NCI-H2107 (cell line): ENCODE measurements around the gene MTMR3.

Experiments
- DNase-seq: peaks from one replicate; lab custom pipeline; 2025; lab: John Stamatoyannopoulos, UW

Gene MTMR3

DNA sequence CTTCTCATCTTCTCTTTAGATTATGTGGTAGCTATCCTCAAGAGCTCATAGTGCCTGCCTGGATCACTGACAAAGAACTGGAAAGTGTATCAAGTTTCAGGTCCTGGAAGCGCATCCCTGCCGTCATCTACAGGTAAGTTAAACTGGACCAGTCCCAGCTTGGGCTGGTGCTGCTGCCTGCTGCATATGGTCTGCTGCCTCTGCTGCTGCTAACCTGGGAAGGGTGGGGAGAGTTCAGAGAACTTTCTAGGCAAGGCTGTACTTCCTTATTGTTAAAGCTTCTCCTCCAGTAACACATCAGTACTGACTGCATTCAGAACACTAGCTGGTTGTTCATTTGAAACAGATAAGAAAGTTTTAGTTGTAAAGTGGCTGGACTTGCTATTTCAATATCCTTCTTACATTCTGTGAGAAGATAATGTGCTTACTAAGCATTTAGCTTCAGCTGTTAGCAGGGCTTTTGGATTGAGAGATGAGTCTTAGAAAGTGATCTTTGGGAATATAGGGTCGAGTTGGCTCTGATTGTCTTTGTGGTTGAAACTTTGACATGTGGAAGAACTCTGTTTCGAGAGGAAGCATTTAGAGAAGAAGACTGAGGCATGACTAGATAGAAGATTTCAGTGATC is 120.0 kb downstream of the MTMR3 start:
- no peak for DNase-seq

DNA sequence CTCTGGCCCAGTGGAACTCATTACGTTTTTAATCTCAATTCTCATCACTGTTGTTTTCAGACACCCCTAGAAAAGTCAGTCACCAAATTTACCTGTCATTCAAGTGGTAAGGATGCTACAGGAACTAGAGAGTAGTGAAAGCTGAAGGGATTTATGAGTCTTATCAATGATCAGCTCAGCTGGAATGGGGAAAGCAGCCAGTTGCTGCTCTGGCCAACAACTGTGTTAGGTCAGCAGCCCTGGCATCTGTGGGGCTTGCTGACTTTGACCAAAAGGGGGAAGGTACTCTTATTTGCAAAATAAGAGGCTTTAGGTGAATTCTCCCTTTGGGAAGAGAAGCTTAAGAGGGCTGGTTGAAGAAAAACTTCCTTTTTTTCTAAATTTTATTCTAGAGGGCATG is 121.1 kb downstream of the MTMR3 start:
- DNase-seq = no peak

DNA sequence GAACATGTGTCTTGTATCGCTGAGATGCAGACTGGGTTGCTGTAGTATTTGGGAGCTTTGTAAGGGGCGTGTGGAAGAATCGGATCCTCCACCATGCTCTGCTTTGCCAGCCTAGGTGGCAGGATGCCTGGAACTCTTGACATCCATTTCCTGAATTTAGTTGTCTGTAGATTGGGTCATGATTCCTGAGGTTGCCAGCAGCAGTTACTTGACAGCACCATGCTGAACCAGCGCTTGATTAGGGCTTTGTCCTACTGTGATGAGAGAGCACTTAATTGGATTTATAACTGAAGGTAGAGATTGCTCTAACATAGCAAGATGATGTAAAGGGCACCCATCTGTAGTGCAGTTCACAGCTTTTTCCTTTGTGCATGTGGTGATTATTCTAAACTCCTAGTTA is 121.7 kb downstream of the MTMR3 start:
- no peak for DNase-seq

DNA sequence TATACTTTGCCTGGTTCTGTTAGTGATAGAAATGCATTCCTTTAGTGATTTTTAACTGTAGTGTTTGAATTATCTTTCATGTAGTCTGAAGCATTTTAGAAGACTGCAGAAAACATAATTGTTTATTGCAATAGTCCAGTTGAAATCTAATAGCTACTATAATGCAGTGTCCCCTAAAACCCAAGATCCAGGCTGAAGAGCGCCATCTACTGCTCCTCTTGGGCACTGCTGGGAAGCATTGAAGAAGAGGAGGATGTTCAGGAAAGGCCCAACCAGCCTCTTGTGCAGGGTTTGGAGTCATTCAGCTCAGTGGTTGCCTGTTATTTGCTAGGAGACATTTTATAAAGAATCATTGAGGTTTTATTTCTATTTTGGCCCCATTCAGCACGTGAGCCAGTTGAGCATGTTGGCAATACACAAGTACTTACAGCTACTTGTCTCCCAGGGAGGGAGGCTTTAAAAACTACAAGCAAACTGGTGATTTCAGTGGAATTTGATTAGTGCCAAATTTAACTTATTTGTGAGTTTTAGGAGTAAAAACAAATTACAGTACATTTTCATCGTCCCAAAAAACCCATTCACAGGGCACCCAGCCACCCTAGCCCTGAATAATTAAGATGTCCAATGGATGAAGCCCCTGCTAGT is 122.4 kb downstream of the MTMR3 start:
- DNase-seq = peak; percentile 24

DNA sequence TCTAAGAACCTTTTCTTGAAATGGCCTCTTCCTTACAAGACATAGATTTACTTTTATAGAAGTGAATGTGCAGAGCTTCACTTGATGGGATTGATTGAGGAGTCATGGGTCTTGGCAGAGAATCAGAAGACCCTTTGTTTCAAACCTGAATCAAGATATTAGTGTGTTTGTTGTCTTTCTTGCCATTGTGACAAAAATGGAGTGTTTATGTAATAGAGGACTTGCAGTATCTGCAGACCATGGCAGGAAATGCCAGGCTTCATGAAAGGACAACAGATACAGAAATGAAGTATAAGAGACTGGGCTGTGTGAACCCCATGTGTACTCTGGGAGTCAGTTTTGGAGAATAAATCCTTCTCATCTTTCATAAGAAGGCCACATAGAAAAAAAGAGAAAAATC is 124.4 kb downstream of the MTMR3 start:
- DNase-seq = no peak

DNA sequence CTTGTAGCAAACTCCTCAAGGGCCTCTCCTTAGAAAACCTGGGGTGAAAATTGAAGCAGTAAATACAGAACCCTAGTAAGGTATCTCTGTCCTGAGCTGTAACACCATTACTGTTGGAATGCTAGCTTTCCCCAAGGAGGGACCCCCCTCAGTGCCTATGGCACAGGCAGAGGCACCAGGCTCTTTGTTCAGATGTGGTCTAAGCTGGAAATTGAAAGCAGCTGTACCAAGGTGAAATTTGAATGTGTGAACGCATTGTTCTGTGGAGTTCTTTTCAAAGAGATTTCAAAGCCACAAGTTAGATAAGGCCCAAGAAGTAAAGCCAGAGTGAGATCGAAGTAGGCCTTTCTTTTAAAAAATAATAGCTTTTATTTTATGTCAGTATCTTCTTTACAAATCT is 125.4 kb downstream of the MTMR3 start:
- DNase-seq = no peak

DNA sequence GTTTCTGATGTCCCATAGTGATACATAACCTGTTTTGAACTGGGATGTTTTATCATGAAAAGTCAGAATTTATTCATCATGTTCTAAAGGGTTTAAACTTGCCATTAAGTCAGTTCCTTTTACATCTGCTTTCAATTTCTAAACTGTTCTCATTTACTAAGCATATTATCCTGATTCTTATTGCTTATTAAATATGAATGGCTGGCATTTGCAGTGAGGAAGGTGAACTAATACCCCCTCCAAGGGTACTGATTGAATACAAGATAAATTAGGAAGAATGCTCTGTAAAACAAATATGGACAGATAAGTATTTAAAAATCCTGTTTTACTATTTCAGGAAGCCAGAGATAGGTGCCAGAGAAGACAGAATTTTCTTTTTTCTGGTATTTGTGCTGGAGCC is 126.5 kb downstream of the MTMR3 start:
- no peak for DNase-seq

DNA sequence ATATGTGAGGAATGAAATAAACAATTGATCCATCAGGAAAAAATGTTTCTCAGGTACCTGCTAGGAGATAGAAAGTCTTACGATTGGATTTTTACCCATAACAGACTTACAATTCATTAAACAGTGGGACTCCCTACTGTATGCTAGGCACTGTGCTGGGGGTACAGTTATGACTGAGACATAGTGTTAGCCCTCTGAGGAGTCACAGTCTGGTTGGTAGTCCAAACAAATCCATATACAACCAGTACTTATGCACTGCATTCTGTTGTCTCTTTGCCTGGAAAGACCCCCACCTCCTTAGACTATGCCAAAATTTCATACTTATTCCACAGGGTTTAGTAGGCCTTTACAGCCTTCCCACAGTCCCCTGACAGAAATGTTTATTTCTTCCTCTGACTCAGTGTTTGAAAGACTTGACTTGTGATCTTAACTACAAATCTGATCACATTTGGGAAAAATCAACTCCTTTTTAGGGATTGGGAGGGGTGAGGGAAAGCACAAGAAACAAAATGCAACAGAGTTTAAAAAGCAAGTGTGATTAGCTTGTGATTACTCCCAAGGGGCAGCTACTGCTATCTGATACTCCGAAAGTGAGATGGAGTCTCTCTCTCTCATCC is 127.9 kb downstream of the MTMR3 start:
- DNase-seq = no peak

DNA sequence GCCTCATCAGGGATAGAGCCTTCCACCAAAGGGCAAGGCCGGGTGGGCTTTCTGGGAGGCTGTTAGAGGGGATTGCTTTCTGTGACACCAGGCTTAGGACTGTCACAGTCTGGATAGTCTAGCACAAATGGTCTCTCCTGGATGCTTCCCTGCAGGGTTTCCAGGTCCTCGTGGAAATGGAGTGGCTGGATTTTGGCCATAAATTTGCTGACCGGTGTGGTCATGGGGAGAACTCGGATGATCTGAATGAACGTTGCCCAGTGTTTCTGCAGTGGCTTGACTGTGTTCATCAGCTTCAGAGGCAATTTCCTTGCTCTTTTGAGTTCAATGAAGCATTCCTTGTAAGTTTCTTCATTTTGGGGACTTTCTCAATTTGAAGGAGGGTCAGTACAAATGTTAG is 130.2 kb downstream of the MTMR3 start:
- no peak for DNase-seq

DNA sequence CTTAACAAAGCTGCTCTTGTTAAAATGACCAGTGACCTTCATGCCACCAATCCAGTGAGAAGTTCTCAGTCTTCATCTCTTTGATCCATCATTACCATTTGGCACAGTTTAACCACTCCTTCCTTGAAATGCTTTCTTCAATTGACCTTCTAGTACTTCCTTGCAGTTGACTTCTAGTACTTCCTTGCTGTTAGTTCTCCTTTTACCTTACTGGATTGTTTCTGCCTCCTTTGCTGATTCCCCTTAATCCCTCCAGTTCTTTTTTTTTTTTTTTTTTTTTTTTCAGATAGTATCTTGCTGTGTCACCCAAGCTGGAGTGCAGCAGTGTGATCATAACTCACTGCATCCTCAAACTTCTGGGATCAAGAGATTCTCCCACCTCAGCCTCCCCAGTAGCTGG is 131.3 kb downstream of the MTMR3 start:
- no peak for DNase-seq

DNA sequence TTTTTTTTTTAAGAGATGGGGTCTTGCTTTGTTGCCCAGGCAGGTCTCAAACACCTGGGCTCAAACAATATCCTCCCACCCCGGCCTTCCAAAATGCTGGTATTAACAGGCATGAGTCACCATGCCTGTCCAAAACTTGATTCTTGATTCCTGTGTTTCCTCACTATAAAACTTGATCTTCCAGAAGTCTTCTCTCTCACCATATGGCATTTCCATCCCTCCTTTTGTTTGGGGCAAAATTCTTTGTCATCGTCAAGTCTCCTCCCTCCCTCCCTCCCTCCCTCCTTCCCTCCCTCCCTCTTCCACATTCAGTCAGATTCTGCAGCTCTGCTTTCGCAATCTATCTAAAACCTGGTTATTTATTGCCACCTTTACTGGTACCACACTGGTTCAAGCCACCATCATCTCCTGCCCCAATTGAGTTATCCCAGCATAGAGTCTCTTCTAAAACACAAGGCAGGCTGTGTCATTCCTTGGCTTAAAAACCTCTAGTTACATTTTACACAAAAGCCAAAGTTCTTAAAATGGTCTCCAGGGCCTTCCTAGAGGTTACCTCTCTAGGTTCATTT is 132.3 kb downstream of the MTMR3 start:
- DNase-seq = no peak

DNA sequence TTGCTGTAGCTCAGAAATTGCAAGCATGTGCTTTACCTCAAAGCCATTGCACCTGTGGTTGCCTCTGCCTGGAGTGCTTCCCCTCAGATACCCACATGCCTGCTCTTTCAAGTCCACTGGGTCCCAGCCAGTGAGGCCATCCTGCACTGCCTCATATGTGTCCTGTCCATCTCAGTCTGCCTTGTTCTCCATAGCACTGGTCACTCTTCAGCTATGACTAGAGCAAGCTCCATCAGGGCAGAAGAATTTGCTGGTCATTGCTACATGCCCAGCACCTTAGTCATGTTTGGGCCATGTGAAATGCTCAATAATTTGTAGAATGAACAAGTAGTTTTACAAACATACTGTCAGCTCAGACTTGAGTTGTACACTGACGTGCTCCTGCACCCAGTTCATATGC is 132.9 kb downstream of the MTMR3 start:
- no peak for DNase-seq

DNA sequence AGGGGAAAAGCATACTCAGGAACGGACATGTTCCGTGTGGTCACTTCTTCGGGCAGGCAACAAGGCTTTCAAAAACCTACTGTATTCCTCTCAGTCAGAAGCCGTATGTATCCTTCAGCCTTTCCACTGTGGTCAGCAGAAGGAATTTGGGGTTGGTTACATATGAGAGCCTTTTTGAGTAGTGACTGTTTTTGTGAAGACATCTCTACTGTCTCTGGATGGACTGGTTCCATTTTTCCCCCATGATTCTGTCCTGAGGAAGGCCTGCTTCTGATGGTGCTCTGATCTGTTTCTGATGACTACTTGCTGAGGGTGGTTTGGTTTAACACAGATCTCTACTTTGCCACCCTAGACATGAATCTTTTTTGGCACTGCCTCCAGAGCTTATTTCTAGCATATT is 133.6 kb downstream of the MTMR3 start:
- no peak for DNase-seq

DNA sequence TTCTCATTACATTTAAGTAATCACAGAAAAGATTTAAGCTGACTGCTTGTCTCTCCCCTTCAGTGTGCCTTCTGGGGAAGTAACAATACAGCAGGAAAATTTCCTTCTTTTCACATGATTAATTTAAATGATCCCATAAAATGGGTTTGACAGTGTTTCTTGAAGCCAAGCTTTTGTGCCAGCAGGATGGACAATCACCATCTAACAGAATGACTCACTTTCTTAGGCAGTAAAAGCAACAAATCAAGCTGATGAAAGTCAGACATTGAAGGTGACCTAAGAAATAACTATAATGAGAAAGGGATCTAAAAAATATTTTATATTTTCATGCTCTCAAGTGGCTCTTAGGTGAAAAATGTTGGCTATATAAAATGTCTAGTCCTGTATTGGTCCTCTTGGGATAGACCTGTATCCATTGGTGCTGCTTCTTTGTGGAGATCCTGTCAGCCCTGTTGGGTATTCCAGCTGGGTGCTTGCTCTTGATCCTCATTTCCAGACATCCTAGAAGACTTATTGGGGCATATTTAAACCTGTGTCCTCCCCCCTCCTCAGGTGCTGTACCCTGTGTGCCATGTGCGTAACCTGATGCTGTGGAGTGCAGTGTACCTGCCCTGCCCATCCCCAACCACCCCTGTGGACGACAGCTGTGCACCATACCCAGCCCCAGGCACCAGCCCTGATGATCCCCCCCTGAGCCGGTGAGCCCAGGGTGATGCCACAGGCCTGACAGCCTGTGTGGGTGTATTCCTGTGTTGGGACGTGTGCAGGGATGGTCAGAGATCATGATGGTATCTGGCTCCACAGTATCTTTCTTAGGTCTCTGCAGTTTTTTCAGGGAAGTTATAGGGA is 134.6 kb downstream of the MTMR3 start:
- no peak for DNase-seq

DNA sequence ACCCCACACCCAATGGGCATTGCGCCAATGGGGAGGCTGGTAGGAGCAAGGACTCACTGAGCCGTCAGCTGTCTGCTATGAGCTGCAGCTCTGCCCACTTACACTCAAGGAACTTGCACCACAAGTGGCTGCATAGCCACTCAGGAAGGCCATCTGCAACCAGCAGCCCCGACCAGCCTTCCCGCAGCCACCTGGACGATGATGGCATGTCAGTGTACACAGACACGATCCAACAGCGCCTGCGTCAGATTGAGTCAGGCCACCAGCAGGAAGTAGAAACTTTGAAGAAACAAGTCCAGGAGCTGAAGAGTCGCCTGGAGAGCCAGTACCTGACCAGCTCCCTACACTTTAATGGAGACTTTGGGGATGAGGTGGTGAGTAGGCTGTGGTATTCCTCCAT is 137.5 kb downstream of the MTMR3 start:
- DNase-seq = no peak

DNA sequence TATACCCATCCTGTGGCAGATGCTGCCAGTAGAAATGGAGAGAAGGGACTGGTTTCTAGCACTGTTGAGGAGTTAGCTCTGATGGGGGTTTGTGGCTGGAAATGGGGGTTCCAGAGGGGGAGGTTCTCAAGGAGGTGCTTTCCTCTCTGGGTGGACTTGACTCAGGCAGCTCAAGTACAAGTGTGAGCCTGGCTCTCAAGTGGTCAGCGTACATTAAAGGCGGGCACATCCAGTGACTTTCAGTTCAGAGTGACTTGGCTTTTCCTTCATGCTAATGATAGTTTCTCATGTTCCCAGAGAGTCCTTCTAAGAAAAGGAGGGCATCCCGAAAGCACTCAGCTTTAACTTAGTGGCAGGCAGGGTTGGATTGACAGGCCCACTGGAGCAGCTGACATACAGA is 138.4 kb downstream of the MTMR3 start:
- DNase-seq = no peak

DNA sequence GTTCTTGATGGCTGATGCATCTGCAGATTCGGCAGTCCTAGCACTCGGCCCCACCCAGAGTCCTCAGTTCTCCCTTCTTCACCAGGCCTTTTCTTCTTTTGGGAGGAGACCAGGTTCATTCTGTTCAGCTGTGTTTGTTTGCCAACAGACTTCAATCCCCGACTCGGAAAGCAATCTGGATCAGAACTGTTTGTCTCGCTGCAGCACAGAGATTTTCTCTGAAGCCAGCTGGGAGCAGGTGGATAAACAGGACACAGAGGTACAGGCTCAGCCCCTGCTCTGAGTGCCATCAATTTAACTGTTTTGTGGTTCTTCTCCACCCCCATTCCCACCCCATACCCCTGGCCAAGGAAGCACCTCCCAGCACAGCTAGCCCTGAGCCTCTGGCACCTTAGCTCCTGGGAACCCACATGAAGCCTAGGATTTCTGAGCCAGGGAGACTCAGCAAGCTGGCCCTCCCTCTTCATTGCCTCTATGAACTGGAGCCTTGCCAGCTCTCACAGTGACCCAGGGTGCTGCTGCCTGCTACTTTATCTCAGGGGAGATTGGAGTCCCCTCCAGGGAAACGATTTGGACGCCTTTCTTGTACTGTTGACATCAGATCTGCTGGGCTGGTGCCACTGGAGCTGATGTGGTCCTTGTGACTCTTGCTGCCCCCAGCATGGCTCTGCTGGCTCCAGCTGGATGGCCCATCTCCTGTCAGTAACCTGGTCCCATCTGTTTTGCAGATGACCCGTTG is 139.1 kb downstream of the MTMR3 start:
- DNase-seq = no peak

DNA sequence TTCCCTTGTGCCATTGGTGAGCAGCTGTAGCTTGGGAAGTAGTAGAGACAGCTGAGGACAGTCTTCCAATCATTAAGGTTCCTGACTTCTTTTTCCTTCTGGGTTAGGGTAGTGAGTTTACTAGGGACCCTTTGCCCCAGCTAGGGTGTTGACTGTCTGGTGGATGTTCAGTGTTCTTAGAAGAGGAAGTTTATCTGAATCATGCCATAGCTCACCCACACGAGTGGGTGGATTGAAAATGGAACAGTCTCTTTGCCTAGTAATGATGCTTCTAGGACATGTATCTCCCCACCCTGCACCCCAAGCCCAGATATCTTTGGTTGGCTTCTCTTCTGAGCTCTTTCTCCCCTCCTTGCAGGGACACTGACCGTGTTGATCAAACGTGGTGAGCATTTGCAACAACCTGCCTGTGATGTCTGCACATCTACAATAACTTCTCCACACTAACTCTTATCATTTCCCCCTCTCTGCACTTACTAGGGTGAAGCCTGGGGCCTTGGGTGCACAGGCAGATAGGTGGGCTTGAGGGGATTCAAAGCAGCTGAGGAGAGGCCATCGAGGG is 140.2 kb downstream of the MTMR3 start:
- no peak for DNase-seq

DNA sequence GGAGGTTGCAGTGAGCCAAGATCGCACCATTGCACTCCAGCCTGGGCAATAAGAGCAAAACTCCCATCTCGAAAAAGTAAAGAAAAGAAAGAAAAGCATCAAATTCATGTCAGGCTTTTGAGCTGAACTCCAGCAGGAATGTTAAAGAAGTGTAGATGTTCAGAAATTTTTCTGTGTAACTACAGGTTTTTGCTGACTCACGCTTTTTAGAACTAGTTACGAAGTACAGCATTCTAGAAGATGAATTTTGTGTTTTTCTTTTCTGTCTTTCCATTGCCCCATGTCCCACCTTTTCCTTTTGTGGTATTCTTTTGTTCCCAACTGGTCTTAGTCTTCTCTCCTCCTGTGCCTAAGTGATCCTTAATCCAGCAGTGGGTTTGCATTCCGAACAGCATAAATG is 141.3 kb downstream of the MTMR3 start:
- DNase-seq = no peak

DNA sequence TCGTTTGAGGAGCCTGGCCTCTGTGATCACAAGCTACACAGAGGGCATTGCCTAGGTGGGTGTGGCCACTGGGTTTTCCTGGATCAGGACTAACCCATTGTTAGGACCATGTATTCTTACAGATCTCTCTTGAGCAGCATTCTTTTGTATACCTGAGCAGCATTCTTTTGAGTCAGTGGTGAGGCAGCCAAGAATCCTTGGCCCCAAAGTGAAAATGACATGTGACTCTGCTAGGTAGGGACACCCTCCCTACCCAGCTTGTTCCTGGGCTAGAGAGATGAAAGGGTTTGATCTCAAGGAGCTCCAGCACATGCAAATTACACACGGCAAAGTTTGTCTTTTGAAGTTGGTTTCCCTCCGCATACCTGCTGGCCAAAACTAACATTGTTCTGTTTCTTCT is 142.2 kb downstream of the MTMR3 start:
- DNase-seq = no peak

DNA sequence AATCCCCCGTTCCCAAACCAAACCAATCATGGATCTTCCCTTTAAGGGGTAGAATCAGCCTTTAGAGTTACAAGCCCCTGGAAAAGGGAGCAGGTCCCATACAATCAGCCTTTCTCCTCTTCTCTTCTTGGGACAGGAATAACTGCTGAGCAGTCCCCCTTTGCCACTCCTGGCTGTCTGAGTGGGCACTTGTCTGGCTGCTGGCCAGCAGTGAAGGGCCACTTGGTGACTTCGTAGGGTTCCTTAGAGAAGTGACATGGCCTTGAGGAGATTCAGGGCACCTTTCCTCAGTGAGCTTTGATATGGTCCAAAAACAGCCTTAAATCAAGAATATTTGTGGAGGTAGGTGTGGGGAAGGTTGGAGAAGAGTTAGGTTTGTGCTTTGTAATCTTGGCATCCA is 143.8 kb downstream of the MTMR3 start:
- no peak for DNase-seq

DNA sequence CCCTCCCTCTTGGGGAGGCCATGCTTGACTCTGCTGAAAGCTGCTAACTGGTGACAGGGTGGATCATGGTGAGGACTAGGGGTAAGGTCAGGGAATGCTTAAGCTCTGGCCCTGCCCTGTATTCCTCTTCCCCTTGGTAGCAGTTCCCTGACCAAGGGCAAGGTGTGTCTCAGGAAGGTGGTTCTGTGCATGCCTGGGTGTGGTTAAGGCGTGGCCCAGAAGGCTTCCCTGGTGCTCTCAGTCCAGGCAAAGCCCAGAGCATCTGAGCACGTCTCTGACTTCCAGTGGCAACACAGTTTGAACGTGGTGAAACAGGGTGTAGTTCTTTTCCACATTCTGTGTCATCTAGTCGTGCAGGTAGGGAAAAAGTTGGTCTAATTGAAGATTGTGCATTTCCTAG is 144.2 kb downstream of the MTMR3 start:
- DNase-seq = no peak
